Vagina (tissue), 2 donors: Measurements from ENCODE around the gene SPTBN4. TPM values are rescaled to one million over a fixed set of nuclear protein-coding genes. Genes with fewer than 3 reads are reported as not detected.

Experiments
- DNase-seq, 2 donors: peaks; one replicate each; pipeline ENCODE4 v3.0.0-alpha.2; 2017; ENCODE audit errors: extremely low spot score in 2 of 2
- H3K27ac ChIP-seq: fragments of 200-600 bp; sonication (generic); one replicate; pipeline ENCODE4 v1.5.1; 2019
- H3K27me3 ChIP-seq: fragments of 200-600 bp; sonication (generic); one replicate; pipeline ENCODE4 v1.5.1; 2019
- H3K36me3 ChIP-seq, 2 donors: fragments of 200-600 bp; sonication (generic); one replicate each; pipeline ENCODE4 v1.5.1; 2017 to 2019
- H3K4me1 ChIP-seq: fragments of 200-600 bp; sonication (generic); one replicate; pipeline ENCODE4 v1.5.1; 2019
- H3K4me3 ChIP-seq, 2 donors: fragments of 200-600 bp; sonication (generic); 1 replicate in 1 of 2; 2 replicates in 1 of 2; pipeline ENCODE4 v1.5.1; 2016 to 2019
- H3K9me3 ChIP-seq: fragments of 200-600 bp; sonication (generic); one replicate; pipeline ENCODE4 v1.5.1; 2019
- CTCF ChIP-seq, 3 experiments: fragments of 450-650 bp in 2 of 3; fragments of 200-600 bp in 1 of 3; sonication (generic) in 1 of 3; IDR thresholded peaks; one replicate each; pipeline ENCODE4 v1.5.1; 2017 to 2019; ENCODE audit warnings: antibody characterized with exemption in 3 of 3, mild to moderate bottlenecking in 2 of 3, moderate library complexity in 2 of 3
- POLR2A ChIP-seq, 2 donors: fragments of 450-650 bp; IDR thresholded peaks; one replicate each; pipeline ENCODE4 v1.6.1; 2017; ENCODE audit warnings: antibody characterized with exemption in 2 of 2, mild to moderate bottlenecking in 2 of 2, moderate library complexity in 2 of 2
- POLR2AphosphoS5 ChIP-seq, 2 donors: sonication (generic); formaldehyde crosslinking; IDR thresholded peaks; one replicate each; pipeline ENCODE4 v1.9.0; 2017; ENCODE audit warnings: antibody characterized with exemption in 2 of 2, mild to moderate bottlenecking in 2 of 2, low read depth in 1 of 2; ENCODE audit not compliant: insufficient read depth in 1 of 2
- intact Hi-C: fragments of 100-400 bp; cut with DNase I; formaldehyde crosslinking; loops from one replicate; pipeline ENCODE4 v1.15.1; 2023
- total RNA-seq: library from RNA; depleted of rRNA; stranded (reverse); fragments of >200 nt; gene quantifications from one replicate; pipeline ENCODE4 v1.2.3, GENCODE V29; 2016

Gene SPTBN4
- total RNA-seq, 1 donor from 2014 or later, result 1.7 TPM

DNA sequence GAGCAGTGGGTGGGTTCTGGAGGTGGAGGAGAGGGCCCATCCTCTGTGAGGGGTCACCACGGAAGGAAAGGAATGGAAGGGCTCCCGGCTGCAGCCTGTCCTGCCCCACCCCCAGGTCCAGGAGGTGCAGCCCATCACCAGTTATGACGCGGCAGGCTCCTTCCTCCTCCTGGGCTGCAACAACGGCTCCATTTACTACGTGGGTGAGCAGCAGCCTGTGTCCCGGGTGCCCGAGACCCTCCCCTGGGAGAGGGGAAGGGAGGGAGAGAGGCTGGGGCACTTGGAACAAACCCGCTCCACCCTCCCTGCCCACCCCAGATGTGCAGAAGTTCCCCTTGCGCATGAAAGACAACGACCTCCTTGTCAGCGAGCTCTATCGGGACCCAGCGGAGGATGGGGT is 116.5 kb downstream of the SPTBN4 start:
- intact Hi-C loops, result no loop called here
- H3K36me3 ChIP-seq, result peaks cover 0 to 51% of the 10 kb centered on the region in 2 donors

DNA sequence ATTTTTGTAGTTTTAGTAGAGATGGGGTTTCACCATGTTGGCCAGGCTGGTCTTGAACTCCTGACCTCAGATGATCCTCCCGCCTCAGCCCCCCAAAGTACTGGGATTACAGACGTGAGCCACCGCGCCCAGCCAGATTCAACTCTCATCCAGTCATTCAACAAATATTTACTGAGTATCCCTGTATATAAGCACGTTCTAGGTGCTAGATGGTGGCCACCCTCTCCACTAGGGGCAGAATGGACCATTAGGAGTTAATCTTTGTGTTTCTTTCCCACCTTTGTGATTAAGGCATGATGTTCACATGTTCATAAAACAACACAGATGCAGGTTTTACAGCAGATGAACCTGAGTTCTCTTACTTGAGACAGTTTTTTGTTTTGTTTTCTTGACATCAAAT is 117.2 kb downstream of the SPTBN4 start:
- no peak overlapping the region for H3K4me3 ChIP-seq
- no peaks in the 10 kb centered on the region for H3K27me3 ChIP-seq
- peaks cover 2% of the 10 kb centered on the region for H3K4me1 ChIP-seq
- no peaks in the 10 kb centered on the region for H3K9me3 ChIP-seq
- peaks cover 0 to 49% of the 10 kb centered on the region in 2 donors for H3K36me3 ChIP-seq
- no peak overlapping the region for H3K27ac ChIP-seq
- intact Hi-C loops, result no loop called here
- DNase-seq, result no peak
- TF ChIP-seq CTCF (IDR thresholded peaks at IDR 0.05) (no peak), POLR2A (IDR thresholded peaks at IDR 0.05) (no peak), POLR2AphosphoS5 (IDR thresholded peaks at IDR 0.05; ENCODE audit: insufficient read depth in 1 of 2, low read depth in 1 of 2) (no peak)

More for the DNA sequence above, 116.5 kb downstream of the SPTBN4 start:
- H3K27me3 ChIP-seq, result no peaks in the 10 kb centered on the region
- H3K4me1 ChIP-seq, result peaks cover 9% of the 10 kb centered on the region
- TF ChIP-seq POLR2A (IDR thresholded peaks at IDR 0.05) (no peak), CTCF (IDR thresholded peaks at IDR 0.05) (no peak), POLR2AphosphoS5 (IDR thresholded peaks at IDR 0.05; ENCODE audit: insufficient read depth in 1 of 2, low read depth in 1 of 2) (no peak)
- H3K27ac ChIP-seq, result no peak overlapping the region
- no peak for DNase-seq
- H3K4me3 ChIP-seq, result no peak overlapping the region
- H3K9me3 ChIP-seq, result no peaks in the 10 kb centered on the region

GRCh38 chr19:40585241-40585981 is 118.6 kb downstream of the SPTBN4 start:
- intact Hi-C loops, result no loop called here
- Histone ChIP-seq H3K4me1 (no peaks in the 10 kb centered on the region), H3K9me3 (no peaks in the 10 kb centered on the region), H3K27me3 (no peaks in the 10 kb centered on the region), H3K36me3 (peaks cover 0 to 42% of the 10 kb centered on the region in 2 donors), H3K27ac (no peak overlapping the region), H3K4me3 (no peak overlapping the region)
- no peak for DNase-seq
- TF ChIP-seq CTCF (IDR thresholded peaks at IDR 0.05) (no peak), POLR2A (IDR thresholded peaks at IDR 0.05) (no peak), POLR2AphosphoS5 (IDR thresholded peaks at IDR 0.05; ENCODE audit: insufficient read depth in 1 of 2, low read depth in 1 of 2) (no peak)

DNA sequence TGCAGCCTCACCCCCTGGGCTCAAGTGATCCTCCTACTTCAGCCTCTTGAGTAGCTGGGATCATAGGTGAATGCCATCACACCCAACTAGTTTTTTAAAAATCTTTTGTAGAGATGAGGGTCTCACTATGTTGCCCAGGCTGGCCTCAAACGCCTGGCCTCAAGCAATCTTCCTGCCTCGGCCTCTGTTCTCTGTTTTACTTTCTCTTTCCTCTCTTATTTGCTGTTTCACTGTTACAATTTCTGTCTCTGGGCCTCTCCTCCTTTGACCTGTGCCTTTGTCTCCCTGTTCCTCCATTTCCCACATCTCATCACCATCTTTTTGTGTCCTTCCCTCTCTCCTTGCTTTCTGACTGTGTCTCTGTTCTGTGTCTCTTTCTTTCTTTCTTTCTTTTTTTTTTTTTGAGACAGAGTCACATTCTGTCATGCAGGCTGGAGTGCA is 119.2 kb downstream of the SPTBN4 start:
- Histone ChIP-seq H3K27me3 (no peaks in the 10 kb centered on the region), H3K27ac (no peak overlapping the region), H3K4me3 (no peak overlapping the region), H3K9me3 (no peaks in the 10 kb centered on the region), H3K4me1 (no peaks in the 10 kb centered on the region), H3K36me3 (peaks cover 0 to 36% of the 10 kb centered on the region in 2 donors)
- intact Hi-C loops, result no loop called here
- no peak for TF ChIP-seq CTCF (IDR thresholded peaks at IDR 0.05)
- no peak for TF ChIP-seq POLR2AphosphoS5 (IDR thresholded peaks at IDR 0.05; ENCODE audit: insufficient read depth in 1 of 2, low read depth in 1 of 2)
- no peak for TF ChIP-seq POLR2A (IDR thresholded peaks at IDR 0.05)
- no peak for DNase-seq

DNA sequence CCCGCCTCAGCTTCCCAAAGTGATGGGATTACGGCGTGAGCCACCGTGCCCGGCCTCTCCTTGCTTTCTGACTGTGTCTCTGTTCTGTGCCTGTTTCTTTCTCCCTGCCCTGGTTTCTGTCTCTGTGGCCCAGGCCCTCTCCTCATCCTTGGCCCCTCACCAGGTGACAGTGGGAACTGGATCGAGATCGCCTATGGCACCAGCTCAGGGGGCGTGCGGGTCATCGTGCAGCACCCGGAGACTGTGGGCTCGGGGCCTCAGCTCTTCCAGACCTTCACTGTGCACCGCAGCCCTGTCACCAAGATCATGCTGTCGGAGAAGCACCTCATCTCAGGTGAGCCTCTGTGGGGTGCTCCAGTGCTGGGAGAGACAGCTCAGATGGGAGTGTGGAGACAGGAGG is 119.8 kb downstream of the SPTBN4 start:
- TF ChIP-seq CTCF (IDR thresholded peaks at IDR 0.05) (no peak), POLR2A (IDR thresholded peaks at IDR 0.05) (no peak), POLR2AphosphoS5 (IDR thresholded peaks at IDR 0.05; ENCODE audit: insufficient read depth in 1 of 2, low read depth in 1 of 2) (no peak)
- no peaks in the 10 kb centered on the region for H3K9me3 ChIP-seq
- H3K36me3 ChIP-seq, result peaks cover 0 to 36% of the 10 kb centered on the region in 2 donors
- no peak overlapping the region for H3K27ac ChIP-seq
- intact Hi-C loops, result no loop called here
- no peaks in the 10 kb centered on the region for H3K27me3 ChIP-seq
- no peak for DNase-seq
- no peaks in the 10 kb centered on the region for H3K4me1 ChIP-seq
- H3K4me3 ChIP-seq, result no peak overlapping the region
